Prostate gland (tissue), 2 donors: ENCODE measurements around the gene P3H2.

Experiments used
- POLR2A ChIP-seq: fragments of 450-650 bp; IDR thresholded peaks from one replicate; pipeline ENCODE4 v1.6.1; 2016; ENCODE audit warnings: antibody characterized with exemption, mild to moderate bottlenecking
- TF ChIP-seq, protein P1 (sequence below), 4 experiments: fragments of 200-600 bp in 2 of 4; fragments of 450-650 bp in 2 of 4; sonication (generic) in 2 of 4; IDR thresholded peaks; 1 replicate in 3 of 4; 2 replicates in 1 of 4; pipeline ENCODE4 v1.5.1; 2016 to 2019; ENCODE audit warnings: antibody characterized with exemption in 4 of 4, mild to moderate bottlenecking in 2 of 4, moderate library complexity in 2 of 4

GRCh38 chr3:190072856-190073255 is 47.8 kb downstream of the P3H2 start:
- no peak for TF ChIP-seq POLR2A
- TF ChIP-seq, protein P1, sequence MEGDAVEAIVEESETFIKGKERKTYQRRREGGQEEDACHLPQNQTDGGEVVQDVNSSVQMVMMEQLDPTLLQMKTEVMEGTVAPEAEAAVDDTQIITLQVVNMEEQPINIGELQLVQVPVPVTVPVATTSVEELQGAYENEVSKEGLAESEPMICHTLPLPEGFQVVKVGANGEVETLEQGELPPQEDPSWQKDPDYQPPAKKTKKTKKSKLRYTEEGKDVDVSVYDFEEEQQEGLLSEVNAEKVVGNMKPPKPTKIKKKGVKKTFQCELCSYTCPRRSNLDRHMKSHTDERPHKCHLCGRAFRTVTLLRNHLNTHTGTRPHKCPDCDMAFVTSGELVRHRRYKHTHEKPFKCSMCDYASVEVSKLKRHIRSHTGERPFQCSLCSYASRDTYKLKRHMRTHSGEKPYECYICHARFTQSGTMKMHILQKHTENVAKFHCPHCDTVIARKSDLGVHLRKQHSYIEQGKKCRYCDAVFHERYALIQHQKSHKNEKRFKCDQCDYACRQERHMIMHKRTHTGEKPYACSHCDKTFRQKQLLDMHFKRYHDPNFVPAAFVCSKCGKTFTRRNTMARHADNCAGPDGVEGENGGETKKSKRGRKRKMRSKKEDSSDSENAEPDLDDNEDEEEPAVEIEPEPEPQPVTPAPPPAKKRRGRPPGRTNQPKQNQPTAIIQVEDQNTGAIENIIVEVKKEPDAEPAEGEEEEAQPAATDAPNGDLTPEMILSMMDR (IDR thresholded peaks at IDR 0.05): no peak
